Right lobe of liver (tissue), 4 donors: ENCODE measurements around the gene ULK2.
"Not testable (repeated sequence)": the region's sequence is repeated elsewhere in the genome, so short reads cannot be mapped to it uniquely, and the experiment has no call there.

Experiments
- POLR2A ChIP-seq: fragments of 450-650 bp; IDR thresholded peaks from one replicate; pipeline ENCODE4 v1.6.1; 2017; ENCODE audit warnings: antibody characterized with exemption, mild to moderate bottlenecking
- TF ChIP-seq, protein P1 (sequence below), 4 donors: fragments of 200-600 bp in 3 of 4; fragments of 450-650 bp in 1 of 4; IDR thresholded peaks; one replicate each; pipeline versions ENCODE4 v1.5.1 to v1.8.0; 2016 to 2022; ENCODE audit warnings: antibody characterized with exemption in 4 of 4, mild to moderate bottlenecking in 2 of 4
- donor health status: DM: no; HTN: no; CAD: no.
- donor health status: DM: no; HTN: no; CAD: no.
- donor health status: DM: no; HTN: yes; CAD: no.

DNA sequence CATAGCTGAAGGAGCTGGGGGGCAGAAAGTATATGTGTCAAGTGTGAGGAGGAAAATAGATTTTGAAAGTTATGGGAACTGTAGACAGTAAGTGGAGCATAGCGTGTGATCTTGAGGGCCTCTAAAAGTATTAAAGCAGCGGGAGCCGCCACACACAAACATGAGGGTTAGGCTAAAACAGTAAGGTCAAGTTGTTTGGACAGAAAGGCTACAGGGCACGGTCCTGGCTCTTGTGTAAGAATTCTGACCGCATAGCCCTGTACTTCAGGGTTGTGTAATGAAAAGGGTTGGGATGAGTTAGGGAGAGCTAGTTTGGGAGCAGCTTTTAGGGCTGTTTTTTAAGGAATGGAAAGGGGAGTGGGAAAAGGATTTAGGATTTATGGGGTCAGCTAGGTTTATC is 22.8 kb upstream of the ULK2 start:
- TF ChIP-seq, protein P1, sequence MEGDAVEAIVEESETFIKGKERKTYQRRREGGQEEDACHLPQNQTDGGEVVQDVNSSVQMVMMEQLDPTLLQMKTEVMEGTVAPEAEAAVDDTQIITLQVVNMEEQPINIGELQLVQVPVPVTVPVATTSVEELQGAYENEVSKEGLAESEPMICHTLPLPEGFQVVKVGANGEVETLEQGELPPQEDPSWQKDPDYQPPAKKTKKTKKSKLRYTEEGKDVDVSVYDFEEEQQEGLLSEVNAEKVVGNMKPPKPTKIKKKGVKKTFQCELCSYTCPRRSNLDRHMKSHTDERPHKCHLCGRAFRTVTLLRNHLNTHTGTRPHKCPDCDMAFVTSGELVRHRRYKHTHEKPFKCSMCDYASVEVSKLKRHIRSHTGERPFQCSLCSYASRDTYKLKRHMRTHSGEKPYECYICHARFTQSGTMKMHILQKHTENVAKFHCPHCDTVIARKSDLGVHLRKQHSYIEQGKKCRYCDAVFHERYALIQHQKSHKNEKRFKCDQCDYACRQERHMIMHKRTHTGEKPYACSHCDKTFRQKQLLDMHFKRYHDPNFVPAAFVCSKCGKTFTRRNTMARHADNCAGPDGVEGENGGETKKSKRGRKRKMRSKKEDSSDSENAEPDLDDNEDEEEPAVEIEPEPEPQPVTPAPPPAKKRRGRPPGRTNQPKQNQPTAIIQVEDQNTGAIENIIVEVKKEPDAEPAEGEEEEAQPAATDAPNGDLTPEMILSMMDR (IDR thresholded peaks at IDR 0.05), result not testable (repeated sequence)
- not testable (repeated sequence) for TF ChIP-seq POLR2A
